HG03159 (cell line): ENCODE measurements around the gene CRISP1.
"Not testable (repeated sequence)": the region's sequence is repeated elsewhere in the genome, so short reads cannot be mapped to it uniquely, and the experiment has no call there.

ENCODE experiments used
- ATAC-seq: cut with Tn5 transposase; IDR thresholded peaks from one replicate; pipeline ENCODE4 v1.9.1; 2021; ENCODE audit warnings: mild to moderate bottlenecking, moderate library complexity; ENCODE audit not compliant: unreplicated experiment

CRISP1 gene, protein sequence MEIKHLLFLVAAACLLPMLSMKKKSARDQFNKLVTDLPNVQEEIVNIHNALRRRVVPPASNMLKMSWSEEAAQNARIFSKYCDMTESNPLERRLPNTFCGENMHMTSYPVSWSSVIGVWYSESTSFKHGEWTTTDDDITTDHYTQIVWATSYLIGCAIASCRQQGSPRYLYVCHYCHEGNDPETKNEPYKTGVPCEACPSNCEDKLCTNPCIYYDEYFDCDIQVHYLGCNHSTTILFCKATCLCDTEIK

DNA sequence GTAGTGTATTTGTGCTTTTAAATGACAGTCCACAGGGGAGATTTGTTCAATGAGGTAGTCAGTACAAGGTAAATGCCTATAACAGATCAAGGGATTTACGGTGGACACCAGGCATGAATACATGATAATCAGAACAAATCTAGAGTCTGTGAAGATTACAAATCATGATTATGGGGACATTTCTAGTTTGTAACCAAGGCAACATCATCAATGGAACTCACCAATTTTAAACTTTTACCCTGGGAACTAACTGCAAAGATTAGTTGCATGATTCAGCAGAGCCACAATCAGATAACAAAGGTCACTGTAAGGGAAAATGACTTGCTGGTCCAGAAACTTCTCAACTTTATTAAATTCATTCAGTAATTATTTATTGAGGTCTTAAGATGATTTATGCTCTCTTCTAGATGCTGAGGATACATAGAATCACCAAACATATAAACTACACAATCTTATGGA lies at the start of gene CRISP1:
Gene CRISP1, minus strand, starts transcription at position 51 of the 459 bp plus-strand sequence. CDS start 9,135 bp downstream, outside the sequence.
- ATAC-seq: no peak

DNA sequence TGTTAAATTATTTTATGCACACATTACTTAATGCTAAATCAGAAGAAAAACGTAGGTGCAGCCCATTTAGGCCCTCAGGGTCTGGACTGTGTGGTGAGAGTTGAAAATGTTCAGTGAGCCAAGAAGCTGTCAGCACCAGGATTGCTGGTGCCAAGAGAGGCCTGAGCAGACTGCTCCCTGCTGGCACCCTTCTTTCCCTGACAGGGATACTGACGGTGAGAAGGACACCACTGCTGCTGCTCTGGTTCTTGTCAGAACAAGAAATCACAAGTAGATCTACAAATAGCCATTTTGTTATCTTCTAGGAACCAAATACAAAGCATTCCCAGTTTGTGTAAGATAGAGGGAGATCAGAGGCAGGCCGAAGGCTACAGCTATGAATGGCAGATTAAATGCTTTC lies 48.7 kb upstream of the CRISP1 start:
- no peak for ATAC-seq

DNA sequence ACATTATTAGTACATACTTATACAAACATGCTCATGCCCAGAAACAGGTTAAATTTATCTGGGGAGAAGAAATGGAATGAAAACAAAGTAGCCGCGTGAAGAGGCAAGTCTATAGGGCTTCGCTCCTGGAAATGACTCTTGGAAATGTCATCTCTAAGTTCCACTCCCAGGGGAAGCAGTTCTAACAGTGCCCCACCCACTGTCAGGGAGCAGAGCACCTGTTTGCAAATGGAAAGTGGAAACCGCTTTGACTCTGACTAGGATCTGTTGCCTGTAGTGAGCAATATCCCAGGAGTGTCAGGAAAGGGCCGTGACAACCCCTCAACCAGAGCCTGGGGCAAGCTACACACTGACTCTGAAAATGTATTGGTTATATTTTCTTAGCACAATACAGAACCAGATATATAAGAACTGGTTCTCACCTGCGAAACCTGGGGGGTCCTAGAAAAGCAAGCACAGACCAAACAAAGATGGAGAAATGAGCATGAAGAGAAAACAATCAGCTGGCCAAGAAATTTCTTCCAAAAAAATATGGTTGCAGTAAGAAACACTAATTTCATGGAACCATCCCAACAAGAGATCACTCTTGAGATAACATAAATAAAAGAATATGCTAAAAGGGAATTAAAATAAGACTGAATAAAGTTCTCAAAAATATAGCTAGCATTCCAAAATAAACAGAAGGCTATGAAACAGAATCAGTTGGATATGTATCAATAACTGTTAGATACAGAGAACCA lies 47.5 kb upstream of the CRISP1 start:
- ATAC-seq: no peak

DNA sequence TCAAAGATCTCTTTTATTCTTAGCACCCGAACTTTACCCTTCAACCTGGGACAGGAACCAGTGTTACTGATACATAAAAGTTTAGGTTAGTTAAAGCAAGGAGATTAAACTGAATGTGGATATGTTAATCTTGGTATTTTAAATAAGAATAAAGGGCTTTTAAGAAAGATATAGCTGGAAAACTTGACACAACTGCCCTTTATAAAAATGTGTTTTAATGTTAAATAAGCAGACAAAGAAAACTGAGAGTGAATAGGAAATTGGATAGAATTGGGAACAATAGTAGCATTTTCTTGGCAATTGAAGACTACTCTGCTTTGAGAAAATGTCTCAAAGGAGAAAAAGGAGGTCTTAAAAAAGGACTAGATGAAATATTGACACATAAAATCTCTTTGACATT lies 45.9 kb upstream of the CRISP1 start:
- no peak for ATAC-seq

DNA sequence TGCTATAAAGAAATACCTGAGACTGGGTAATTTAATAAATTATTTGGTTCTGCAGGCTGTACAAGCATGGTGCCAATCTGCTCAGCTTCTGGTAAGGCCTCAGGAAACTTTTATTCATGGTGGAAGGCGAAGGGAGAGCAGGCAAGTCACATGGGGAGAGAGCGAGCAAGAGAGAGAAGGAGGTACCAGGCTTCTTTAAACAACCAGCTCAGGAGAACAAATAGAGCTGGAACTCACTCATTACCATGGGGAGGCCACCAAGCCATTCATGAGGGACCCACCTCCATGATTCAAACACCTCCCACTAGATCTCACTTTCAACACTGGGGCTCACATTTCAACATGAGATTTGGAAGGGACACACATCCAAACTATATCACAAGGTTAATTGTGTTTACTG lies 44.9 kb upstream of the CRISP1 start:
- ATAC-seq: no peak

DNA sequence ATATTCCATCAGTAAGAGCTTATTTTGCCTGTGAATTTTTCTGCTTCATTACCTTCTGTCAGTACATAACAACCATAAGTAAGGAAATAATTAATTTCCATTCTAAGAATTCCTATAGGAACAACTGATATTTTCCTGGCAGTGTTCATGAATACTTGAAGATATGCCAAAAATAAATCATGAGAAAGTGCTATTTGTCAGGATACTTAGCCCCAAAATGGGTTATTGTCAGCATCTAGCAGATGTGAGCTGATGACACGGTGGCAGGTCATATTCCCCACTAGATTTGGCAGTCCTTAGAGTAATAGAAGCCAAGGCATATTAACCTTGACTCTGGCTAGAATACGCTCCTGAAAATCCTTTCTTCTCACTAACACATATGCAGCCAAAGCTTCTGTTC lies 43.2 kb upstream of the CRISP1 start:
- ATAC-seq: no peak

DNA sequence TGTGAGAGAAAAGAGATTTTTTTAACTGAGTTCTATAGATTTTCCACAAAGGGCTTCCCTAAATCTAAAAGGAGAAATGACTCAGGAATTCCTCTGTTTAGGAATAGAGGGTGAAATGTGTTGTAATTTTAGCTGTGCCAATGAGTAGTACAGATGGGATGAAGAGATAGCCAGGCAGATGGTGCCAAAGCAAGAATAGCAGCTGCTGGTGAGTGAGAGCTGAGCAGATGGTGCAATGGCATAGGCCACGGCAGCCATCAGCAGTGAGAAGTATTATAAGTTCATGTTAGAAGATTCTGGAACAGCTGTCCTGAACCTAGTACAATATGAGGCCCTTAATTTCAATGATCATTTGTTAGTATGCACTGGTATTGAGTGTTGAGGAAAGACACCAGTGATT lies 40.2 kb upstream of the CRISP1 start:
- no peak for ATAC-seq

DNA sequence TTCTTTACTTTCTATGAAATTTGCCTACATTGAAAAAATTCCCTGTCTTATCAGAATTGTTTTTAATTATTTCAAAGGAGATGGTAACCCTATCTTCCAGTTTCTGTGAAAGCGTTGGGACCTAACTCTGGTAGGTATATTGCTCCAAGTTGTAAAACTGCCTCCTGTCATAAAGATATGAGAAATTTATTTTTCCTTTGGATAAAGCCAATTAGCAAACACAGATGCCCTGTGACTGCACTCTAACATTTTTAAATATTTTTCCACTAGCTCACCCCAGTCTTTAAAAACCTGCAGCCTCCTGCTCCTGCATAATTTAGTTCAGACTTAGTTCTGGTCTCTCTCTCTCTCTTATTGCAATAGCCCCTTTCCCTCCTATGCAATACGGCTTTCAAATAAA lies 39.0 kb upstream of the CRISP1 start:
- no peak for ATAC-seq

DNA sequence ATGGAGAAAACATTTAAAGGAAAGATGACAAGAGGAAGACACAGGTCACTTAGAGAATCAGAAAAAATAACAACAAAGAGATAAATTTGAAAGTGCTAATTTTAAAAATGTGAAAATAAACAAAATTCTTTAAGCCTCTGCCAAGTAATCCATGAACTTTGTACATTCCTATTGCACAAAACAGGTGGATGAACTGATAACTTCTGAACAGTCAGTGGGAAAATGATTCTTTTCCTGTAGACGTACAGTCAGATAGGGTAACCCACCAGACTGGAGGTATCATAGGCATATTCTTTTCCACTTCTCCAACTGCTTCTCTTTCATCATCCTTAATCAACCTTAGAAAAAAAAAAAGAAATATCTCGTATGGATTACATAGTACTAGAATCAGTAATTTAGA lies 36.5 kb upstream of the CRISP1 start:
- ATAC-seq: no peak

DNA sequence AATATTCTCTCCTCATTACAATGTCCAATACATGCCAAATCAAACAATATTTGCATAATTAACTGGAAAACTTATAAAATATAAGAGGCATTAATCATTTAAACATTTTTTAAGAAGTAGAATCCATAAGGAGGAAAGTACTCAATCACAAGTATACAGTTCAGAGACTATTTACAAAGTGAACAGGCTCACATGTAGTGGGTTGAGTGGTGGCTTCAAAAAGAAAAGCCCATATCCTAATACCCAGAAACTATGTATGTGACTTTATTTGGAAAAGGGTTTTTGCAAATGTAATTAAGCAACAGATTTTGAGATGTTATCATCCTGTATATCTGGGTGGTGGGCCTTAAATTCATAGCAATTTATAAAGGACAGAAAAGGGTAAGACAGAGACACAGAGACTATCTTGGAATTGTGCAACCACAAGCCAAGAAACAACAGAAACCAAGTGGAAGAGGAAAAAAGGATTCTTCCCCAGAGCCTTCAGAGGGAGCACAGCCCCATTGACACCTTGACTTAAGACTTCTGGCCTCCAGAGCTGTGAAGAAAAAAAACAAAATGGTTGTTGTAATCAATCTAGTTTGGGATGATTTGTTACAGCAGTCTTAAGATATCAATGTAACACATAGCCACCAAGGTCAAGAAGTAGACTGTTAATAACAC lies 32.7 kb upstream of the CRISP1 start:
- no peak for ATAC-seq

DNA sequence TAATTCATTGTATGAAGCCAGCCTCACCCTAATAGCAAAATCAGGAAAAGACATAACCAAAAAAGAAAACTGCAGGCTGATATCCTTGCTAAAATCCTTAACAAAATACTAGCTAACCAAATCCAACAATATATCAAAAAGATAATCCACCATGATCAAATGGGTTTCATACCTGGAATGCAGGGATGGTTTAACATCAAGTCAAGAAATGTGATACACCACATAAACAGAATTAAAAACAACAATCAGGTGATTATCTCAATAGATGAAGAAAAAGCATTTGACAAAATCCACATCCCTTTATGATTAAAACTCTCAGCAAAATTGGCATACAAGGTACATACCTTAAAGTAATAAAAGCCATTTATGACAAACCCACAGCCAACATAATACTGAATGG lies 29.2 kb upstream of the CRISP1 start:
- ATAC-seq: not testable (repeated sequence)

DNA sequence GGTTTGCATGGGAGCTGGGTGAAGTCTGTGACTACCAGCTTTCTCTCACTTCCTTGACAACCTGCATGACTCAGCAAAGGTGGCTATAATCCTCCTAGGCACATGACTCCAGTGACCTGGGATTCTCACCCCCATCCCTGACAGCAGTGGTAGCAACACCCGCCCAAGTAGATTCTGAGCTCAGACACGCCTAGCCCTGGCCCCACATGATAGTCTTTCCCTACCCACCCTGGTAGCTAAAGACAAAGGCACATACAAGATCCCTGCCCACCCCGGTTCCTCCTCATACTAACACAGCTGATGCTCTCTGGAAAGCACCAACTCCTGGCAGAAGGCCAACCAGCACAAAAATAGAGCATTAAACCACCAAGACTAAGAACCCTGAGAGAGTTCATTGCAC lies 25.9 kb upstream of the CRISP1 start:
- no peak for ATAC-seq

DNA sequence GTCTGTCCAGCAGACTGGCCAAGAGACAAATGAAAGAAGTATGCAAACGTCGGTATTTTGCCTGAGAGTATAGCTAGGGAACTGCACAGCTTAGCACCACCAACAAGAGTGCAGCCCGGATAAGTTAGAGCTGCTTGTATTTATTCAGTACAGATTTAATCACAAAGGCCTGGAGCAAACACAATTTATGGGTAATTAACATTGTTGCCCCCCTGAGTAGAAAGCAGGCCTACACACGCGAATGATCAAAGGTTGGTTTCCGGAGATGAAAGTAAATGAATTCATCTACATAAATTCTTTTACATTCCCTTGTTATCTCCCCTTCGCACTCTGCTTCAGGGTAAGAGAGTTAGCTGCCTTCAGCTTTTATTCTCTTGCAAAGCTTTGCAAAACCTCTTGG lies 24.7 kb upstream of the CRISP1 start:
- ATAC-seq: no peak

DNA sequence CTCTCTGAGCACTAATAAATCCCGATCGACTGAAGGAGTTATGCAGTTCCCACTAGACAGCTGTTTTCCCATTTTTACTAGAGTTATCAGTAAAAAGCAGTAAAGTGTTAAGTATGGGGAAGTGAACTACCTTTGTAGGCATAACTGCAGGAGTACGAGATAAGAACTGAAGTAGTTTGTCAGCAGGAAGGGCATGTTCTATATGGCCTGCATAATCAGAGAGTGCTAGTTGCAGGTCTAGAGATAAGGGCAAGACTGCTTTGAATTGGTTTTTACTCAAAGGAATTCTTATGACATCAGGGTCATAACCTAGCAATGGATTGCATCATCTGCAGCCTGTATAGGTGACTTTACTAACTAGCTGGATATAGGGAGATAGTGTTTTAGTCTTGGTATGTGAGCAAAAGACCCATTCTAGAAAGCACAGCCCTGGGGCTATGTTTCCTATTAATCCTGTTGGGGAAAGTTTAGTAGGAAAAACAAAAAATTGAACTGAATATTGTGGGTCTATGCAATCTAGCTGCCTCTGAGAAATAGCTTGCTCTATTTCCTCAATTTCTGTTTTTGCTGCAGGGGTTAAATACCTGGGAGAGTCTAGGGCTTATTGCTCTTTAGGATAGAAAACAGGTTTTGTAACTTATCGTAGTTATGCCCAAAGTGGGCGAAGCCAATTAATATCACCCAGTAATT lies 22.6 kb upstream of the CRISP1 start:
- no peak for ATAC-seq

DNA sequence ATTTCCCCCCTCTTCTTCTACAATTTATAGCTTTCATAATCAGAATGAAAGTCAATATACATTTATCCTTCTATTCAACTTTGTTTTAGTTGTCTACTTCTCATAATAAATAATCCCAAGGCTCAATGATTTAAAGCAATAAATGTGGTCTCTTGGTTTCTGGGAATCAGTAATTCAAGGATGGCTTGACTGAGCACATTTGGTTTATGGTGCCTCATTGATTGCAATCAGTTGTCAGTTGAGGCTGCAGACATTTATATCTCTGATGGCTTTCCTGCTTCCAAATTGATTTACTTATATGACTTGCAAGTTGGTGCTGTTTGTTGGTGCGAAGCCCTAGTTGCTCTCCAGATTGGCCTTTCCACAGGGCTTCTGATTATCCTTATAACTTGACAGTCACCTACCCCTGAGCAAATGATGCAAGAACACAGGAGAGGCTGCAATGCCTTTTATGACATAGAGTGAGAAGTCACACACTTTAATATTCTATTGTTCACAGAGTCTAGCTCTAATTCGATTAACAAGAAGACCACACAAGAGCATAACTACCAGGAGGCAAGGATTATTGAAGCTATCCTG lies 2.7 kb upstream of the CRISP1 start:
- no peak for ATAC-seq

DNA sequence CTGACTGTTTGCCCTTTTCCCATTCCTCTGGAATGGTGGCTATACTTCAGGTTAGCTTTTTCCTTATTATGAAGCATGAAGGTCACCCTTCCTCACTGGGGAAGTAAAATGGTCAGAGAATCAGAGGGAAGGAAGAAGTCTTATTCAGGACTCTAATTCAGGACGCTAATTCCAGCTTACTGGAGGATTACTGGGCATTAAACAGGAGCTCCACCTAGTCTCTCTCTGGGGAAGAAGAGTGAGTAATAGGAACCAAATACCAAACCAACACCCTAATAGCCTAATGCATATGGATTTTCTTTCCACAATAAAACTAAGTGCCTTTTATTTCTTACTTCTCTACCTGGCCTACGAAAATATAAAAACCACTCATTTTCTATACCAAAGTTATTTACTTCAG lies 10.1 kb downstream of the CRISP1 start:
- ATAC-seq: no peak

DNA sequence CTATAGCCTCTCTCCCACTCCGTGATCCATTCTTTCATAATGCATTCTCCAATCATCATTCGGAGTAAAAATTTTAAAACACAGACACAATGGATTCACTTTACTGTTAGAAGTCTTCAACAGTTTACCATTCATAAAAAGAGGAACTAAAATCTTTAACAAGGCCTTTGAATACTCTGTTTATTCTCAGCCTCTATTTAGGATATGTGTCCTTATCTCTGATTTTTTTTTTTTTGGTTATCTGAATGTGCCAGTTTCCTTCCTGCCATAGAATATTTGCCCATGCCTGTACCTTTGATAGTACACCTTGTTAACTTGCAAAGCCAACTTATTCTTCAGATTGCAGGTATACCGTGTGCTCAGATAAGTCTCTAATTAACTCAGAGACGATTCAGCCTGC lies 11.1 kb downstream of the CRISP1 start:
- ATAC-seq: no peak

DNA sequence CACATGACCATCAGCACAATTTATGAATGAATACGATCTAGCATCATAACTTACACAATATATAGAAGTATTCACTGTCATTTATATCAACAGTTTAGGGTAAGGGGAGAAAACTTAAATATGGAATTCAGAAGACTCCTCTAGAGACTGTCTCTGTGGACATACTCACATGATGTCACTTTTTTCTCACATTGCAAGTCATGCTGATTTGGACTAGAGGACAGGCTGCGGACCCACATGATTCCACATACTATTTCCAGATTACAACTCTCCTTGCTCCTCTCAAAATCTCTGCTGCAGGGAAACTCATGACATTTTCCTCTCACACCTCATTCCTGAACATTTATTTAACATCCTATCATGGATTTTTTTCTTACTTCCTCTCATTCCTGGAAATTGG lies 13.4 kb downstream of the CRISP1 start:
- no peak for ATAC-seq

DNA sequence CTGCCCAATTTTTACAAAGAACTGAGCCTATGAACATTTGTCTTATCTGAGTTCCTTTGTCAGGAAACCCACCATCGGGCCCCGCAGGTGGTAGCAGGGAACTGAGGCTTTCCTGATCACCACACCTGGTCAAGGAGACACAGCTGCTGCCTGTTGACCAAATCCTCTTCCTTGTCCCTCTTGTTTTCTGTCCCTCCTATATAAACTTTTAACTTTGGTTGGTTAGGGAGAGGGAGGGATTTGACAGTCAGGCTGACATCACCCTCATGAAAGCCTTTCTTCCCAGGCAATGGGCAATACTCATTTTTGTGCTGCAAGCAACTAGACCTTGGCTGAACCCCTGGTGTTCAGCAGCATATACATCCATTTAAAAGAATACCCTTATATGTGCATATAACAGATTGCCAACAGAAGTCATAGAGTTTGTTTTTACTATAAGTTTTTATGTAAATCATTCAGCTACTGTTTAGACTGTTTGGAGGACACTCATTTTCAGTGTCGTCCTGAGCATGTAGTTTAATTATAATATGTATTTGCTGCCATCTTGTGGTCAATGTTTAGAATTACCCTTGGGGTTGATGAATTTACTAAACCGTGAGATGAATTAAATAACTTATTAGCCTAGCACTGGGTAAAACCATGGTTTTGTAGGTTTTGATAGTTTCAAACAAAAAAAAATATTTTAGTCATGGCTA lies 17.0 kb downstream of the CRISP1 start:
- peak; percentile 94 for ATAC-seq

DNA sequence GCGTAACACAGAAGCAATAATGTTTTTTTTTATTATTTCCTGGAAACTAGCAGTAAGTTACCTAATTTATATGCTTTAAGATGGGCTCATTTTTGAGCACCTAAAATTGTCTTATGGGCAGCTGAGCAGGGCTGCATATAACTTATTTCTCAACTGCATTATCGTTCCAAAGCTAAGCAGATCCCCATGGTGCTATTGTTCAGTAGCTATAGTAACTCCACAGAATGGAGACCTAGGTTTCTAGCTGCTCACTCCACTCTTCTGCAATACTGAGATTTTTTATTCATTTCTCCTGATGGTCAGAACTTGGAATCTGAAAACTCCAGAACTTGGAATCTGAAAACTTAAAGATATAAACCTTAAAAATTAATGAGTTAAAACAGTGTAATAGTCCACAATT lies 18.7 kb downstream of the CRISP1 start:
- ATAC-seq: no peak

DNA sequence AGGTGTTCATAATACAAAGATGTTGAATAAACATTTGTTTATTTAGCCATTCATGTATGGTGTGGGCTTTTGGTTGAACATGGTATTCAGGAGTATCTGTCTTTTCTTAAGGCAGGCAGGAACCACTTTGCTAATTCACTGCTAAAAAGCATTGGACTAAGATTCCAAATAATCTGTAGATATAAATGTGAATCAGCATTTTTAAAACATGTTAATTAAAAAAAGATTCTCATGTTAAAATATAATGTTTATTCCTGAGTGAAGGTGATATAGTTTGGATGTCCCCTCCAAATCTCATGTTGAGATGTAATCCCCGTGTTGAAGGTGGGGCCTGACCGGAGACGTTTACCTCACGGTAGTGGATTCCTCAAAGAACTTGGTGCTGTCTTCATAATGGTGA lies 19.3 kb downstream of the CRISP1 start:
- no peak for ATAC-seq
